Activated CD4-positive, alpha-beta T cell treated with anti-CD3 and anti-CD28 coated beads for 24 hours (primary cell): ENCODE data around the gene KIAA0319L.
"Not testable (repeated sequence)": the region's sequence is repeated elsewhere in the genome, so short reads cannot be mapped to it uniquely, and the experiment has no call there.

ENCODE experiments used
- DNase-seq, 2 donors: peaks; one replicate each; pipeline ENCODE4 v3.0.0-alpha.2; 2020; ENCODE audit warnings: low read depth in 2 of 2

Gene KIAA0319L

DNA sequence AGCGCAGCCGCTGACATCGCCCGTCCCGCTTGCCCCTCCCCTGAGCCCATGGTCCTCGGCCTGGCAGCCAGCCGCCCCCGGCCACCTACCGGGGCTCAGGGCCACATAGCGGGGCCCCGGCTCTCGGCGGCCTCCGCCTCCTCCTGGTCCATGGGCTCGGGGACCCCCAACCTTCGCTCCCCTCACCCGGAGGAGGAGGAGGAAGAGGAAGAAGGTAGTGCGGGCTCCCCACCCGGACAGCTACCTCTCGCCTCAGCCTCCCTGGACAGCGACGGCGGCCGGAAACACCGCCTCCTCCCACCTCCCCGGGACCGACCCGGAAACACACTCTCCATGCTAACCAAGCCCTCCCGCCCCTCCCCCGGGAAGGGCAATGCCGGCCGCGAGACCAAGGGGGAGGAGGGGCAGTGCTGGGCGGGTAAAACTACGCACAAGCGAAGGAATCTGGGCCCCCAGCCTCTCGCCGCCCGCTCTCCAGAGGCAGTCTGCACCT, at the start of gene KIAA0319L:
KIAA0319L (minus strand) TSS at position 286 of the 493 bp plus-strand sequence. CDS start 2,912 bp downstream, outside the sequence.
- no peak for DNase-seq

DNA sequence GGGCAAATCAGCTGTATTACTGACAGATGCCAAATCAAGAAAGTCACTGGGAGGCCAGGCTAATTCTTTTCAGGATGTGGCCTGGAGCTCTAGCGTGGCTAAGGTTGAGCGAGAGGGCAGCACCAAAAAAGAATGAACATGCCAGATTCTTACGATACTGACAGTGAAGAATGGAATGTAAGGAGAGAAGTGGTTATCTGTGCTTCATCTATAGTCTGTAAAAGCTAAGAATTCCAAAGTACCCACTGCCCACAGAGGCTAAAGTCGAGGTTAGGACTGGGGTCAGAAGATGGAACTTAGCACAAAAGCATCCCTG, 48.6 kb upstream of the KIAA0319L start:
- no peak for DNase-seq

DNA sequence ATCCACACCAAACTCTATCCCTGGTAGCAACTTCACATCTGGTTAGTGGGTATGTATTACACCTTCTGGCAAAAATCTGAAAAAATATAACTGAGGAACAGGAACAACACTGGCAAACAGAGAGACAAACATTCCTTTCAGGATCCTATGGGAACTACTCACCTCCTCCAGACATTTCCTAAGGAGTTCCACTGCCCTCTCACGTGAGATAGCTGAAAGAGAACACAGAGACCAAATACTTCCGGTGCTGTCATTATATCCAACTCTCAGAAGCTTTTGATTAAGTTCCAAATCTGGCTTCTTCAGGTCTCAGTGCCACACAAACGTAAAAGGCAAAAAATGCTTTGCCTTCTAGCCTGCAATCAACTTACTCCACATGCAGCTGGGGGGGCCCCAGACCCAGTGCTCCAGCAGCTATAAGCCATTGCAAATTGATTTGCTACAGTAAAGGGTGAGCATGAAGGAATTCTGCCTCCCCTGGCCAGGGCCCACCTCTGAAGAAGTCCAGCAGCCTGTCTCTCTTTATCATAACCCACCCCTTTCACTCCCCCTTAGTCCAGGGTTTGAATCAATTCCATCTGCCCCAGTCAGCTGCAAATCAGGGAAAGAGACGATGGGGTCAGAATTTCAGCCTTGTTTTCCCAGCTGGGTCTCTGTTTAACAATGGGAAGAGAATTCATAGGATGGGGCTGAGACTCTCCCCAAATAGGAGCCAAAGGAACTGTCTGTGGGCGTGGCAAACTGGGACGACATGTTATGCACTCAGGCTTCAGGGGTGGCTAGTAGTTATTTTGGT, 48.1 kb upstream of the KIAA0319L start:
- DNase-seq, result no peak

DNA sequence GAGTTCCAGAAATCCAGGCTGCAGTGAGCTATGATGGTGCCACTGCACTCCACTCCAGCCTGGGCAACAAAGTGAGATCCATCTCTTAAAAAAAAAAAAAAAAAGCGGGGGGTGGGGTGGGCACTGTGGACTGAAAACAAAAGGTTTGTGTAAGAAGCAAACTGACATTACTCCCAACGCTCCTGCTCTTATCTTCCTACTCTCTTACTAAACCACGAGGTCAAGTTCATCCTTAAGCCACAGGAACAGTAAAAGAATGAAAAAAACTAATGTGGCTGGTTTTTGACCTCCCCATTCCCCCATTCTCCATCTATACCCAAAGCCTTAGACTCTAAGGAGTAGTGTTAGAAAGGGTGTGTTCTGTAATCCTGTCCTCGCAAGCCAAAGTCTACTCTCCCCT, 46.7 kb upstream of the KIAA0319L start:
- DNase-seq, result no peak

DNA sequence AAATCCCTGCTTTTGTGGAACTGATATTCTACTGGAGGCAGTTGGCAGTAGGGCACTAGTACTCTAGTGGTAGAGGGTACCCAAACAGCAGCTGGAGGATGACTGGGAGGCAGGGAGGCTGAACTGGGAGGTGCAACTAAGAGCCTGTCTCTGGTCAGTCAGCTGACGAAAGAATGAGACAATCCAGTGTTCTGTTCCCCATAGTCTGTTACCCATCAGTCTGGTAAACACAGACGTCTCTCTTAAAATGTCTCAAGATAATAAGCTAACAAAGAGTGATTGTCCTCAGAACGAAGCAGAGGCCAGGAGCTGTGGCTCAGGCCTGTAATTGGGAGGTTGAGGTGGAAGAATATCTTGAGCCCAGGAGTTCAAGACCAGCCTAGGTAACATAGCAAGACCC, 46.3 kb upstream of the KIAA0319L start:
- no peak for DNase-seq

DNA sequence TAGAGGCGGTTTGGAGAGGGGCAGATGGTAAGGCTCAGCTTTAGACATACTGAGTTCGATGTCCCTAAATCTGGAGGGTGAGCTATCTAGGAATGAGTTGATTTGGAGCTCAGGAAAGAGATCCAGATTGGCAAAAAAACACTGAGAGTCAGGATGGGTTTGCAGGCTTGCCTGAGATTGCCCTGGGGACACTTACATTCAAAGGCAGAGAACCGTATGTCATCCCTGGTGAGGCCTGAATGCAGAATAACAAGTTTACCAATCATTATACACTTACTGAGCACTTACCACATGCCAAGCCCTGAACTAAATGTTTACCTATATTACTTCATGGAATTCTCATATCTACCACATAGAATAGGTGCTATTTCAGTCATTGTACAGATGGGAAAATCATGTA, 43.4 kb upstream of the KIAA0319L start:
- no peak for DNase-seq

DNA sequence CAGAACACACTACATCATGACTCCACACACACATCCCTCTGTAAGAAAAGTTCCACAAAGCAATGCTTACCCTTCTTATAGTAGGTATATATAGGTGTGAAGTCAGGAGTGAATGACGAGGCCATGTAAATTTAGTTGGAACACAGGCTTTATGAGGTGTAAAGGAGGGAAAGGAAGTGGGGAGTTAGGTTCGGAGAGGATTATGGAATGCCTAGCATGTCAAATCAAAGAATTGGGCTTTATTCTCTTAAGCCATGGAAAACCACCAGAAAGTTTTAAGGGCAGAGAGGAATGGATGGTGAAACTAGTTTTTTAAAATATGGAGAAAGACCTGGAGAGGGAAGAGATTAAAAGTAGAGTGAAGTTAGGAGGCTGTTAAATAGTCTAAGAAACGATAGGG, 42.2 kb upstream of the KIAA0319L start:
- no peak for DNase-seq

DNA sequence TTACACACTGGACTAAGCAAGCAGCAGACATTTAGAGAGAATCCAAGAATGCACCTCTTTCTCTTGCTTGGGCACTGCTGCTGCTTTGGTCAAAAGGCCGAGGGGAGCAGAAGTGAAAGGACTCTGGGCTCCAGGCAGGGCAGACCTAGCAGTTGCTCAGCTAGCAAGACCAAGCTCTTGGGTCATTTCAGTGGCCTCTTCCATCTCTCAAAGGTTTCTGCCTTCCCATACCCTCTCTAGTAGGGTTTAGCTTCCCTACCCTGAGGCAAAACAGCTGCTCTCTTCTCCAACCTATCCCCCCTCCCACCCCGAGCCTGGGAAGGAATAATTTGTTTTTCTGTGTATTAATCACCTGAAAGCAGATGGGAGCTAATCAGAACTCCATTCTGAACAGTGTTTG, 41.7 kb upstream of the KIAA0319L start:
- DNase-seq, result no peak

DNA sequence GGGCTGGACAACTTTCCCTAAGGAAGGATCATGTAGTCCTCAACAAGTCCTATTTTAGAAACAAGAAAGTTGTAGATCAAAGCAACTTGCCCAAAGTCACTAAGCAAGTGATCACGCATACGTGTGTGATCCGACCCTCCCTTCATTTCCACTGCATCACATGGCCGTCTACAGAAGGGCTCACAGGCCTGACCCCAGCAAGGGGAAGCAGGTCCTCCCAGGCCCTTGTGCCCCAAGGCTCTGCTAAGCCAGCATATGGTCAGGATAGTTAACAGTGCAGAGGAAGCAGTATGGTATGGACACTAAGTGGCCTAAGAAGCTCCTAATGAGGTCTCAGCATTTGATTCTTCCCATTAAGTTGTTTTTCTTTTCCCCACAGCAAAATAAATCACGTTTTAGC, 40.7 kb upstream of the KIAA0319L start:
- DNase-seq, result no peak

DNA sequence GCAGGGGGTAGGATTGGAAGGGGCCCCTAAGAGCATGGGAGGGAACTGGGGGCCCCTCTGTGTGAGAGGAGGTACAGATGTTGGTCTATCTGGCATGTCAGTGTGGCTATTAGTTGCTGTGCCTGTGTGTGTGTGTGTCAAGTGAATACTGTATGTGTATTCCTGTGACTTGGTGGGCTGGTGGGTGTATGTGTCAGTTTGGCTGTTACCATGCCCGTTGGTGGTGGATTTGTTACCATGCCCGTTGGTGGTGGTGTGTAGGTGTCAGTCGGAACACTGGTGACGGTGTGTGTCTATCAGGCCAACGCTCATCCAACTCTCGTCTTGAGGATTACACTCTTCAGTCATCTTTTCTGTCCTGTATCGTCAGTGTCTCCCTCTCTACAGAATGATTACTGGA, 38.5 kb upstream of the KIAA0319L start:
- DNase-seq, result no peak

DNA sequence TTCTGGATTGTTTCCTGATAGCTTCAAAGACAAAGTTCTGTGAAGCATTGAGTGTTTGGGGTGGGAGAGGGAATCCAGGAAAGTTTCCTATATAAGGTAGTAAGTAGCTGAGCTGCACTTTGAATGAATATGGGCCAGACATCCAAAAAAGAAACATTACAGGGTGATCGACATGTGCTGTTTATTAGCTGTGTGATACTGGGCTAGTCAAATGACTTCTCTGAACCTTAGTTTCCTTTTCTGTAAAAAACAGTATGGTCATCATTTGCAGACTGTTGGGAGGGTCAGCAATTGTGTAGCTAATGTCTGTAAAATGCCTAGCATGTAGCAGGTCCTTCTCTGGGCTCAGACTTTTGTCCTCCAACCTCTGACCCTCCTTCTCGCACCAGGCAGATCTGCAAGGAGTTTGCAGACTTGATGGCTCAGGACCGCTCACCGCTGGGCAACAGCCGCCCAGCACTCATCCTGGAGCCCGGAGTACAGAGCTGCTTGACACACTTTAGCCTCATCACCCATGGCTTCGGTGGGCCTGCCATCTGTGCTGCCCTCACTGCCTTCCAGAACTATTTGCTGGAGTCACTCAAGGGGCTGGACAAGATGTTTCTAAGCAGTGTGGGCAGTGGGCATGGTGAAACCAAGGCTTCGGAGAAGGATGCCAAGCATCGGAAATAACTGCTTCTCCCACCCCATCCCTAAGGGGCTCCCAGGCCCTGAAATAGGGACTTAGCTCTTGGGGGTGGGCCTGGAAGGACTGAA, 37.0 kb upstream of the KIAA0319L start:
- DNase-seq, result no peak

DNA sequence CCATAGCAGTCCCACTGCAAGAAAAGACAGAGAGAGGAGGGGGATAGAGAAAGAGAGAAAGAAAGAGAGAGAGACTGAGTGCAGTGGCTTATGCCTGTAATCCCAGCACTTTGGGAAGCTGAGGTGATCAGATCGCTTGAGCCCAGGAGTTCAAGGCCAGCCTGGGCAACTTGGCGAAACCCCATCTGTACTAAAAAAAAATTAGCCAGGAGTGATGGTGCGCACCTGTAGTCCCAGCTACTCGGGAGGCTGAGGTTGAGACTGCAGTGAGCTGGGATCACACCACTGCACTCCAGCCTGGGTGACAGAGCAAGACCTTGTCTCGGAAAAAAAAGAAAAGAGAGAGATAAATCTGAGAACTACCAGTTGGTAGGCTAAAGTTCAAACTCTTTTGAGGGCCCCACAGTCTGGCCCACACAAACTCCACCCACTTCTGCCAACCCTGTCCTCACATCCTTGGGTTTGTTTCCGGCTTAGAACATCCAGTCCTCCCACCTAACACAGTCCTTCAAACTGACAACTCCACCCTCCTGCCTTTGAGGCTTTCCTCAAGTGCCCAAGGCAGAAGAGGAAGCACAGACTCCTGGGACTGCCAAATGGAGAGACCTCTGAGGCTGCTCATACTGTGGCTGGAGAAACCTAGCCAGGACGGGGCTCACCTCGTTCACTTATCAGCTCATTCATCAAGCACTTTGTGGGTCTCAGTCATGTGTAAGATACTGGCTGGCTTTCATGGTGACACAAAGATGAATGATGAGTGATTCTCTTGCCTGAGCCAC, 36.0 kb upstream of the KIAA0319L start:
- no peak for DNase-seq

DNA sequence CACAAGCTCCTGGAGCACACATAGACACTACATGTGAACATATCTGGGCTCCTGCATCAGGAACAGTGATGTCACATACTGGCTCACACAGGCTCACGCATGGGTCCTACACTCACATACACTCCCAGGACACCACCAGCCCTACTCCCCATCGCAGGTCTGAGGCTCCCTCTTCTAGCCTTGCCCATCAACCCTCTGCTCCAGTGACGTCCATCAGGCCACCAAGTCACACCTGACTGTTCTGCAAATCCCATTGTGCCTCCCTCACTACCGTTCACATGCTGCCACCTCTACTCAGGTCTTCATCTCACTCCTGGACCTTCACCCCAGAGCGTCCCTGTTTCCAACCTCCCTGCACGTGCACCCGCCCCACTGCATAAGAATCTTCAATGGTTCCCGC, 34.0 kb upstream of the KIAA0319L start:
- no peak for DNase-seq

DNA sequence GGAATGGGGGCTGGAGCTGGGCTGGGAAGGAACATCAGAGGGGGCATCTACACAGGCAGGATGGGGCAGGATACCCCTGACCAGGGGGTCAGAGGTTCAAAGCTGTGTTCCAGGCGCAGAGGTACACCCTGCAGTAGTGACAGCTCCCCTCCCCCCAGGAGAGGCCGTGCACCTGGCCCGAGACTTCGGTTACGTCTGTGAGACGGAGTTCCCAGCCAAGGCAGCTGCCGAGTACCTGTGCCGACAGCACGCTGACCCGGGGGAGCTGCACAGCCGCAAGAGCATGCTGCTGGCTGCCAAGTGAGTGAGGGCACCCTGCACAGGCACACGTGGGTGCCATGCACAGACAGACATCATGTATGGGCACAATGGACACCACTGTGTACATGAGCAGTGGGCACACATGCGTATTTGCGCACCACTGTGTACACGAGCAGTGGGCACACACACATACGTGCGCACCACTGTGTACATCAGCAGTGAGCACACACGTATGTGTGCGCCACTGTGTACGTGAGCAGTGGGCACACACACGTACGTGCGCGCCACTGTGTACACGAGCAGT, 33.4 kb upstream of the KIAA0319L start:
- DNase-seq, result no peak

DNA sequence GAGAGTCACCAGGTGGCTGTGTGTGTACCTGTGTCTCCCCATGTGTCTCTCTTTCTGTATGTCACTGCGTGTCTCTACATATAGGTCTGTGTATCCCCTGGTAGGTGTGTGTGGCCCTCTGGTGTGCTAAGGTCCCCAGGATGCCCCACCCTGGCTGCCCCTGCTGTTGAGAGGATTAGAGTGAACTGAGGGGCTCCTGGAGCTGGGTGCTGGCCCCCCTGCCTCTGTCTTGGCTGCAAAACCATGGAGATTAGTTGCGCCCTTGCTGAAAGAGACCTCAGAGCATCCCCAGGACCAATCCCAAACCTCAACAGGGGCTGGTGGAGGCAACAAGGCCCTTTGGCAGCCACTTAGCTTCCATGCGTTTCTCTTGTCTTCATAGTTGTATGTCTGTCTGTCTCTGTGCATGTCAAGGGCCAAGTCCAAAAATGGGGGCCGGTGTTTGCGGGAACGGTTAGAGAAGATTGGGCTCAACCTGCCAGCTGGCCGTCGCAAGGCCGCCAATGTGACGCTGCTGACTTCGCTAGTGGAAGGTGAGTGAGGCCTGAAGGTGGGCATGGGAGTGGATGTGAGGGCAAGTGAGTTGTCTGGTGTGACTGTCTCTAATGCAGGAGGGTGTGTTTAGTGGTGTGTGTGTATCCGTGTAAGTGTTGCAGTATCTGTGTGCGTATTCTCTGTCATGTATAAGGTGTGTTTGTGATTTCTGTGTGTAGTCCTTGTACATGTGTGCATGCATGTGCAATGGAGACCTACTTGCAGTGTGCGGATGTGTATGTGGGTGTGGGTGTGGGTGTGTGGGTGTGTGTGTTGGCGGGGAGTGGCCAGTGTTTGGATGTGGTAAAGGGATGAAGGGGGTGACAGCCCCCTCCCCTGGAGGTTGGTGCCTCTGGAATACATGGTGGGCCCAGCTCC, 32.6 kb upstream of the KIAA0319L start:
- no peak for DNase-seq

DNA sequence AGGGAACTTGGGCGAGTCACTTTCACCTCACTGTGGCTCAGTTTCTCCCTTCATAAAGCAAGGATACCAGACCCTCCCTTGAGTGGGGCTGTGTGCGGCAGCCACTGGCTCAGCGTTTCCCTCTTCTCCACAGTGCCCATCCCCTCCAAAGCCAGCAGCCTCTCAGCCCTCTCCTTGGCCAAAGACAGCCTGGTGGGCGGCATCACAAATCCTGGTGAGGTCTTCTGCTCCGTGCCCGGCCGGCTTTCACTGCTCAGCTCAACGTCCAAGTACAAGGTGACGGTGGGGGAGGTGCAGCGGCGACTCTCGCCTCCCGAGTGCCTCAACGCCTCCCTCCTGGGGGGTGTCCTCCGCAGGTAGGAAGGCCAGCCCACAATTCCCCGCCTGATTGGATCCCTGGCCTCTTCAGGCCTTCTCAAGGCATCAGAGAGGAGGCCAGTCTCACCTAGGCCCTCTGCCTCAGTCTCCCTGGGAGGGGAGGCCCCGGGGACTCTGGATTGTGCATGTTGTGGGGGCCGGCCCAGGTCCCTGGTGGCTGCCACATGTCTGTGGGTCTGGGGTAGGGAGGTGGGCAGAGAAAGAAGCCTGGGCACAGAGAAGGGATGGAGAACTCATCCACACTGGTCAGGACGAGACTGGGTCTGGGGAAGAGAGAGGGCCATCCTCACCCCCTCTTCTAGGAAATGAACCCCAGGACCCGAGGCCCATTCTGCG, 31.2 kb upstream of the KIAA0319L start:
- no peak for DNase-seq

DNA sequence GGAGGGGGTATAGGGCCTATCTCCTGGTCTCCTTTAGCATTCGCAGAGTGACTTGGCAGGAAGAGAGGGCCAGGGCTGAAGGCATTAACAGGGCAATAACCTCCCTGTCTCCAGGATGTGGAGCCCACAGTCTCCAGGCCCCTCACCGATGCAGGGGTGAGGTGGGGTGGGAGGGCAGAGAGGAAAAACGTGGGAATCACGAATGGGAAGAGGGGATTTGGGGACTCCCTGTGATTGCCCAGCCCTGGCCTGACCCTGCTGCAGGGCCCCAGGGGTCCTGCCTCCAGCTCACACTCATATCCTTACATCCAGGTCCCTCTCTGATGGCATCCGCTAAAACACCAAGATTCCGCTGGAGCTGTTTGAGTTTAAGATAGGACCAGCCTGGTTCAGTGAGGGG, 30.5 kb upstream of the KIAA0319L start:
- no peak for DNase-seq

DNA sequence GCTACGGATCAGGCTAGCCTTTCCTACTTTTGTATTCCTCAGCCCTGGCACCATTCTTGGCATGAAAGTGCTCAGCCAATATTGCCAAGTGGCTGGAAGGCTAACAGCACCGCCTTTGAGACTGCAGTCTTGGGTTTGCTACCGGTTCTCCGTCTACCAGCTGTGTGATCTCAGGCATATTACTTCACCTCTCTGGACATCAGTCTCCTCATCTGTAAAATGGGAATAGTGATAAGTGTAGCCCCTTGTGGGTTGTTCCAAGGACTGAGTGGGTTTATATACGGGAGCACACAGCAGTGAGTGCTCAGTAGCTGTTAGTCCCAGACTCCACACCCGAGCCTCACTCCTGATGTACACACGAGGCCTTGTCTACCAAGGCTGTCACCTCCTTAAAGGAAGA, 29.6 kb upstream of the KIAA0319L start:
- DNase-seq, result no peak

DNA sequence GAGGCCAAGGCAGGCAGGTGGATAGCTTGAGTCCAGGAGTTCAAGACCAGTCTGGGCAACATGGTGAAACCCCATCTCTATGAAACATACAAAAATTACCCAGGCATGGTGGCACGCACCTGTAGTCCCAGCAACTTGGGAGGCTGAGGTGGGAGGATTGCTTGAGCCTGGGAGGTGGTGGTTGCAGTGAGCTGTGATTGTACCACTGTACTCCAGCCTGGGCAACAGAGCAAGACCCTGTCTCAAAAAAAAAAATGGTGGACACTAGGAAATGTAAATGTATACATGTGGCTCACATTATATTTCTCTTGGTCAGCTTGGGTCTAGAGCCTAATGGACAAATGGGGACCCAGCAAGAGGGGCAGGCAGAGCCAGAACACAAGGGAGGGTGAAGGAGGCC, 28.6 kb upstream of the KIAA0319L start:
- DNase-seq, result not testable (repeated sequence)

DNA sequence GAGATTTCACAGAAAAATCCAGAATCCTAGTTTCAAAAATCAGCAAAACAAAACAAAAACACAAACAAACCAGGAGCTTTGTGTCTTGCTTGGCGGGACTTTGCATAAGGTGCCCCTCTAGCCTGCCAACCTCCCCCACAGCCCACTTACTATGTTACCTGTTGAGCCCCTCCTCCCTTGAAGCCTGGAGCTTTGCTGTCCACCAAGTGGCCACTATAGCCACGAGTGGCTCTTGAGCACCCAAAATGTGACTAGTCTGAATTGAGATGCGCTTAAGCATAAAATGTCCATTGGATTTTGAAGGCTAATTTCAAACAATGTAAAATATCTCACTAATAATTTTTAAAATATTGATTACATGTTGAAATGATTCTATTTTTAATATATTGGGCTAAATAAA, 28.1 kb upstream of the KIAA0319L start:
- no peak for DNase-seq
